ENCODE data around the gene CH25H. TPM values are rescaled to one million over a fixed set of nuclear protein-coding genes. Genes with fewer than 3 reads are reported as not detected.
"Not testable (repeated sequence)": the region's sequence is repeated elsewhere in the genome, so short reads cannot be mapped to it uniquely, and the experiment has no call there.

Gene CH25H
- total RNA-seq, 6 donors from 2014 or later: 3.4 to 12.0 (median 6.8) TPM

DNA sequence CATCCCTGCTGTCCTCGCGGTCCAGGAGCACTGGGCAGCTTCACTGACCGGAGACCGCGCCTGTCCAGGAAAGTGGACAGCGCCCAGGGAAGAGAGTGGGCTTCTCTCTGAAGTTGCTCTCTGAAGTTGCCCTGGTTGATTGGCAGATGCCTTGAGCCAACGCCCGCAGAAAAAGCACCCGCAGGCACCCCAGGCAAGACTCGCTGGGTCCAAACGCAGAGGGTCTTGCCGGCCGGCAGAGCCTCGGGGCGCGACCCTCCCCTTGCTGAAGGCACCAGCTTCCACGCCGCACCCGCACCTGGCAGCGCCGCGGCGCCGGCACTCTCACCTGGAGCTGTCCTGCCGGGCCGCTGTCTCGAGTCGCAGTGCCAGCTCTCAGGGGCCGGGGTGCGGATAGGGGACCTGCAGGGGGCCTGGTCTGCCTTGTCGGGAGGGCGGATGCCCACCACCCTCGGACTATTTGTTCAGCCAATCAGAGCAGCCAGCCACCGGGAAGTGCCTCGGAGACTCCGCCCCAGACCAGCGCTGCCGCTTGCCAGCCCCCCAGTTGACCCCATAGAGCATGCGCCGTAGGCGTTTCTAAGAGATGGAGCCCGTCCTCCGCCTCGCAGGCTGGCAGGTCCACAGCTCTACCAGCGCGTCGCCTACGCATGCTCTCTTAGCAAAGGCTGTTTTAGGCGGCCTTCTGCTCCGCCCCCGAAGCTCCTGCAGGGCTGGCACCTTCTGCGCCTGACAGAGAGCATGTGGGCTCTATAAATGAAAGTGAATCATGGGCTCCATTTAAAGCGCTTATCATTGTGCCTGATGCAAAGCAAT, 44.5 kb upstream of the CH25H start, which contains the start of gene LIPA:
TSS of gene LIPA (minus strand) at position 367 of the 816 bp plus-strand sequence. CDS start 4,127 bp downstream, outside the sequence.
- H3K9me3 ChIP-seq: no peaks in the 10 kb centered on the region
- H3K27ac ChIP-seq: peak within 1 kb of the TSS; percentile 58 to 87 (median 75)
- WGBS, 2 donors: 0 to 1% methylated on average over 16 to 34 of the region's 53 CpGs
- no peaks in the 10 kb centered on the region for H3K36me3 ChIP-seq
- H3K4me1 ChIP-seq: peaks cover 9 to 14% (median 10%) of the 10 kb centered on the region in 4 donors
- peak; percentile 99 for ATAC-seq (ENCODE audit: low FRiP score in 2 of 2)
- H3K27me3 ChIP-seq: no peaks in the 10 kb centered on the region
- peak within 1 kb of the TSS; percentile 66 to 97 (median 87) for H3K4me3 ChIP-seq
- peak; percentile 94 to 98 for DNase-seq
- TF ChIP-seq POLR2AphosphoS5 (IDR thresholded peaks at IDR 0.05): peak; percentile 45 to 67
- no peak for TF ChIP-seq EP300 (IDR thresholded peaks at IDR 0.05)
- TF ChIP-seq POLR2A (IDR thresholded peaks at IDR 0.05): peak in 3 of 4 donors; percentile 35 to 81 (median 38)
- TF ChIP-seq, protein P1, sequence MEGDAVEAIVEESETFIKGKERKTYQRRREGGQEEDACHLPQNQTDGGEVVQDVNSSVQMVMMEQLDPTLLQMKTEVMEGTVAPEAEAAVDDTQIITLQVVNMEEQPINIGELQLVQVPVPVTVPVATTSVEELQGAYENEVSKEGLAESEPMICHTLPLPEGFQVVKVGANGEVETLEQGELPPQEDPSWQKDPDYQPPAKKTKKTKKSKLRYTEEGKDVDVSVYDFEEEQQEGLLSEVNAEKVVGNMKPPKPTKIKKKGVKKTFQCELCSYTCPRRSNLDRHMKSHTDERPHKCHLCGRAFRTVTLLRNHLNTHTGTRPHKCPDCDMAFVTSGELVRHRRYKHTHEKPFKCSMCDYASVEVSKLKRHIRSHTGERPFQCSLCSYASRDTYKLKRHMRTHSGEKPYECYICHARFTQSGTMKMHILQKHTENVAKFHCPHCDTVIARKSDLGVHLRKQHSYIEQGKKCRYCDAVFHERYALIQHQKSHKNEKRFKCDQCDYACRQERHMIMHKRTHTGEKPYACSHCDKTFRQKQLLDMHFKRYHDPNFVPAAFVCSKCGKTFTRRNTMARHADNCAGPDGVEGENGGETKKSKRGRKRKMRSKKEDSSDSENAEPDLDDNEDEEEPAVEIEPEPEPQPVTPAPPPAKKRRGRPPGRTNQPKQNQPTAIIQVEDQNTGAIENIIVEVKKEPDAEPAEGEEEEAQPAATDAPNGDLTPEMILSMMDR (IDR thresholded peaks at IDR 0.05): peak in 1 of 6 experiments; percentile 12

DNA sequence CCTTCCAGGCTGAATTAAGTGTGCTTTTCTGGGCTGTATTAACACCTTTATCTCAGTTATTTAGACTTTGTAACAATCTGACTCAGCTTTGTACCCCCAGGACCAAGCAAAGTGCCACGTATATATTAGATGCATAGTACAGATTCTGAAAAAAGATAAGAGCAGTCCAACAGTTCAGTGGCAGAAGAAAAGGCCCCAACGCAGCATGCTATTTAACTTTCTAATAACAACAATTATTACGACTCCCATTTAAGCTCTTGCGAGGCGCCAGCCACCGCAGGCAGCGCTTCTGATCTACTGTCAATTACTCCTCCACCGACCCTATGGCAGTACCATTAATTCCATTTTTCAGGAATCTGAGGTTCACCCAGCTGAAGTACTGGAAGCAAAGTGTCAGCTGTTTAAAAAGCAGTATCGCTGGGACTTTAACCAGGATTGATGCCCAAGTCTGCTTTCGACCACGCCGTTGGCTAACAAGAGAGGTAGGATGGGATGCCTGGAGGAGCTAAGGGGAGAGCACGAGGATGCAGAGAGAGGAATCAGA, 43.8 kb upstream of the CH25H start:
- Histone ChIP-seq H3K9me3 (no peaks in the 10 kb centered on the region), H3K4me1 (peaks cover 9 to 14% (median 10%) of the 10 kb centered on the region in 4 donors), H3K4me3 (peak overlapping the region; percentile 66 to 97 (median 87)), H3K36me3 (no peaks in the 10 kb centered on the region), H3K27me3 (no peaks in the 10 kb centered on the region), H3K27ac (peak overlapping the region; percentile 58 to 87 (median 75))
- WGBS, 2 donors: 26 to 31% methylated on average over 12 to 13 of the region's 13 CpGs
- TF ChIP-seq, protein P1 (IDR thresholded peaks at IDR 0.05): no peak
- TF ChIP-seq POLR2A (IDR thresholded peaks at IDR 0.05) (no peak), POLR2AphosphoS5 (IDR thresholded peaks at IDR 0.05) (no peak), EP300 (IDR thresholded peaks at IDR 0.05) (no peak)
- DNase-seq (peak in 1 of 2 donors; percentile 35), ATAC-seq (ENCODE audit: low FRiP score in 2 of 2) (no peak)

DNA sequence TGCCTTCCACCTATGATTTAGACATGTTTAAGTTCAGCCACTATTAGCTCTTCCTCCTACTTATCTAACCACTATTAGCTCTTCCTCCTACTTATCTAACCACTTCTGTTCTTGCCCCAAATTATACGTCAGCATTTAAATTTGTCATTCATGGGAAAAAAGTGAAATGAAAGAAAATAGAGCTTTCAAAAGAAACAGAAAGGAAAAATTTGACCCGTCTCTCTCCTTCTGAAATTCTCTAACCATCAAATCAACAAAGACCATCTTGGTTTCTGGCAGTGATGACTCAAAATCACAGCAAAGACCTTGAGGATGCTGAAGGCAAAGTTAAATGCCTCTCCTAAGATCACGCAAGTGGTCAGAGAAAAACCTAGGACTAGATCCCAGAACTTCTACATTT, 41.9 kb upstream of the CH25H start:
- H3K36me3 ChIP-seq: peaks cover 0 to 2% (median 0%) of the 10 kb centered on the region in 4 donors
- WGBS, 2 donors: 64 to 65% methylated on average over 3 of the region's 3 CpGs
- no peaks in the 10 kb centered on the region for H3K9me3 ChIP-seq
- no peak overlapping the region for H3K4me3 ChIP-seq
- no peaks in the 10 kb centered on the region for H3K27me3 ChIP-seq
- ATAC-seq (ENCODE audit: low FRiP score in 2 of 2) (no peak), DNase-seq (no peak)
- TF ChIP-seq, protein P1 (IDR thresholded peaks at IDR 0.05): no peak
- TF ChIP-seq POLR2A (IDR thresholded peaks at IDR 0.05): no peak
- no peak for TF ChIP-seq EP300 (IDR thresholded peaks at IDR 0.05)
- no peak for TF ChIP-seq POLR2AphosphoS5 (IDR thresholded peaks at IDR 0.05)
- peaks cover 9 to 14% (median 10%) of the 10 kb centered on the region in 4 donors for H3K4me1 ChIP-seq
- no peak overlapping the region for H3K27ac ChIP-seq

DNA sequence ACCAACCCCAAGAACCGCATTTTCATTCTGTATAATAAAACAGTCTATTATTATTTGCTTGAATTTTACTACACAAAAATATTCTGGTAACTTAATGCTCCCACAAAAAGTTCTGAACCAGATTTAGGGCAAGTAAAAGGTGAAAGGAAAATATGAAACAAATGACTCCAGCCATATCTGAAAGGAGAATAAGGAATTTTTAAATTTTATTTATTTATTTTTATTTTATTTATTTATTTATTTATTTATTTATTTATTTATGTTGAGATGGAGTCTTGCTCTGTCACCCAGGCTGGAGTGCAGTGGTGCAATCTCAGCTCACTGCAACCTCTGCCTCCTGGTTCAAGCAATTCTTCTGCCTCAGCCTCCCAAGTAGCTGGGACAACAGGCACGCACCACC, 40.5 kb upstream of the CH25H start:
- not testable (repeated sequence) for DNase-seq
- WGBS, 2 donors: 92 to 98% methylated on average over 2 of the region's 2 CpGs

DNA sequence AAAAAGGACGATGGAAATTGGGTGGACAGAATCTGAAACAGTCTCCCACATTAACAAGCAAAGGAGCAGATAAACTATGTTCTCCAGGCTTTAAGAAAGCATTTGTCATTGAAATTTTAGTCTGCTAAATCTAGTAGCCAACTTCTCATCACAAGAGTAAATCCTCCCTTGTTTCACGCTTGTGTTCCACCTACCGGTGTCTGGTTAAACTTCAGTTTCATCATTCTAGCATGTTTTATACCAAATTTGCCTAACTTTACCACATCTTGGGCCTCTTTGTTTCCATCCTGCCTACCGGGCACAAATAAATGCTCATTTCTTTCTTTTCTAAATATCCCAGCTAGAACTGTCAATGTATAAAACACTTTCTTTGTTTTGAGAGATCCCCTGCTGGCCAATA, 38.7 kb upstream of the CH25H start:
- Histone ChIP-seq H3K9me3 (no peaks in the 10 kb centered on the region), H3K4me1 (peaks cover 6 to 22% (median 18%) of the 10 kb centered on the region in 4 donors), H3K36me3 (peaks cover 0 to 2% (median 0%) of the 10 kb centered on the region in 4 donors), H3K4me3 (no peak overlapping the region), H3K27me3 (no peaks in the 10 kb centered on the region), H3K27ac (no peak overlapping the region)
- no peak for ATAC-seq (ENCODE audit: low FRiP score in 2 of 2)
- DNase-seq: no peak
- TF ChIP-seq EP300 (IDR thresholded peaks at IDR 0.05): no peak
- no peak for TF ChIP-seq POLR2AphosphoS5 (IDR thresholded peaks at IDR 0.05)
- no peak for TF ChIP-seq POLR2A (IDR thresholded peaks at IDR 0.05)
- TF ChIP-seq, protein P1 (IDR thresholded peaks at IDR 0.05): no peak
- 67 to 77% methylated on average over 4 of the region's 4 CpGs for WGBS, 2 donors

More for the DNA sequence above, 40.5 kb upstream of the CH25H start:
- not testable (repeated sequence) for H3K9me3 ChIP-seq; H3K27me3 ChIP-seq; H3K36me3 ChIP-seq; H3K27ac ChIP-seq; ATAC-seq (ENCODE audit: low FRiP score in 2 of 2); H3K4me3 ChIP-seq
- peaks cover 10 to 14% (median 11%) of the 10 kb centered on the region in 4 donors for H3K4me1 ChIP-seq
